GM21737 (cell line): Measurements from ENCODE around the gene MYO5C.
"Not testable (repeated sequence)": the region's sequence is repeated elsewhere in the genome, so short reads cannot be mapped to it uniquely, and the experiment has no call there.

Source experiments
- ATAC-seq: cut with Tn5 transposase; IDR thresholded peaks from one replicate; pipeline ENCODE4 v1.9.1; 2021; ENCODE audit warnings: mild to moderate bottlenecking, moderate library complexity; ENCODE audit not compliant: unreplicated experiment

The MYO5C gene

GRCh38 chr15:52246686-52247431, 48.7 kb downstream of the MYO5C start:
- ATAC-seq: no peak

GRCh38 chr15:52243697-52244555, 51.7 kb downstream of the MYO5C start:
- no peak for ATAC-seq

GRCh38 chr15:52243286-52243685, 52.3 kb downstream of the MYO5C start:
- no peak for ATAC-seq

GRCh38 chr15:52241489-52241888, 54.1 kb downstream of the MYO5C start:
- ATAC-seq: no peak

- ATAC-seq: no peak
Observed at GRCh38 chr15:52240166-52240565, 55.4 kb downstream of the MYO5C start.

GRCh38 chr15:52238989-52239525, 56.5 kb downstream of the MYO5C start:
- not testable (repeated sequence) for ATAC-seq

GRCh38 chr15:52238149-52238548, 57.5 kb downstream of the MYO5C start:
- ATAC-seq: no peak

- ATAC-seq: no peak
Observed at GRCh38 chr15:52236013-52236412, 59.6 kb downstream of the MYO5C start.

GRCh38 chr15:52234596-52235541, 60.7 kb downstream of the MYO5C start:
- no peak for ATAC-seq

- peak; percentile 38 for ATAC-seq
Observed at GRCh38 chr15:52233405-52233804, 62.2 kb downstream of the MYO5C start.

- ATAC-seq: peak; percentile 41
Observed at GRCh38 chr15:52232327-52232726, 63.3 kb downstream of the MYO5C start.

GRCh38 chr15:52230073-52230472, 65.5 kb downstream of the MYO5C start:
- no peak for ATAC-seq

- ATAC-seq: no peak
Observed at GRCh38 chr15:52228921-52229320, 66.7 kb downstream of the MYO5C start.

GRCh38 chr15:52227456-52227855, 68.1 kb downstream of the MYO5C start:
- peak; percentile 79 for ATAC-seq

- ATAC-seq: no peak
Observed at GRCh38 chr15:52225230-52225629, 70.4 kb downstream of the MYO5C start.

- ATAC-seq: no peak
Observed at GRCh38 chr15:52224211-52224610, 71.4 kb downstream of the MYO5C start.

GRCh38 chr15:52221730-52222129, 73.9 kb downstream of the MYO5C start:
- ATAC-seq: no peak

- no peak for ATAC-seq
Observed at GRCh38 chr15:52220937-52221660, 74.5 kb downstream of the MYO5C start.

GRCh38 chr15:52220251-52220650, 75.4 kb downstream of the MYO5C start:
- ATAC-seq: no peak

- no peak for ATAC-seq
Observed at GRCh38 chr15:52218816-52219215, 76.8 kb downstream of the MYO5C start.
